Epithelial cell of prostate (primary cell): ENCODE measurements around the gene NUDT10.
A peak's percentile ranks its signal among the peaks of the same experiment; 100 is the strongest.
"Not testable (repeated sequence)": the region's sequence is repeated elsewhere in the genome, so short reads cannot be mapped to it uniquely, and the experiment has no call there.

ENCODE experiments used
- DNase-seq: peaks from one replicate; pipeline ENCODE4 v3.0.0-alpha.2; 2011; ENCODE audit warnings: low read depth, low spot score
- H3K27ac ChIP-seq: fragments of 450-650 bp; 2 replicates; pipeline ENCODE4 v1.5.1; 2017; ENCODE audit warnings: mild to moderate bottlenecking

The NUDT10 gene

GRCh38 chrX:51332188-51332942 lies at the start of gene NUDT10:
Gene NUDT10, plus strand, starts transcription at chrX:51332822. Its CDS starts 144 bp downstream, at chrX:51332966.
- no peak within 1 kb of the TSS for H3K27ac ChIP-seq
- peak; percentile 3 for DNase-seq

DNA sequence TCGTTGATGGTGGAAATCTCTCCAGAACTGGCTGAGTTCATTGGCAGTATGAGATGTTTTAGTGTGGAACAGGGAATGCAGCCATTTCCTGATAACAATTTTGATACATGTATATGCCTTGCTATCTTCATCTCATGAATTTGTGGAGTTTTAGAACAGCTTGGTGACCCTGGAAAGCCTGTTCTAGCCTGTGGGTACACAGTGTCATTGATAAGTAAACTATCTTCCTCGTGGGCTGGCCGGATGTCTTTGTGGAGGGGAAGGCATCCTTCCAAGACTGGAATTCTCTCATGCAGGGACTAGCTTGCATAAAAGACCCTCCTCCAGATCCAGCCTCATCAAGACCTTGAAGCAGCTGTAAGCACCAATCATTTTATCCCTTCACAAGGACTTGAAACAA lies 40.2 kb upstream of the NUDT10 start:
- DNase-seq = no peak
- H3K27ac ChIP-seq = no peak overlapping the region

- no peak for DNase-seq
- no peak overlapping the region for H3K27ac ChIP-seq
Measured at GRCh38 chrX:51296138-51296537, 36.5 kb upstream of the NUDT10 start.

DNA sequence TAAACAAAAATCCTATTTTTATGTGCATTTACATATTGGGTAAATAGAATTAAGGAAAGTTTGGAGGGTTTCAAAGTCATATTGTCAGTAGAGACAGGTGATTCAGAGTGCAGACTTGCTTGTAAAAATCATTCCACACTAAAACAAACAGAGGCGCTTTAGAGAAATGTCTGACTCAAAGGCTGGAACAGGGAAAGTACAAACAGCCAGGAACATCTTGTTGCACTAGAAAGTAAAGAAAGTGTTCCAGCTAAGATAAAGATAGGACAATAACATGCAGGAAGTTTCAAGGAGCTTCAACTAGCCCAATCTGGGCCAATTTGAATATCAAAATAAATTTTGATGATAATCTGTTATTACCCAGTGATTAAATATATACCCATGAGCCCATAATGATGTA lies 16.4 kb upstream of the NUDT10 start:
- no peak overlapping the region for H3K27ac ChIP-seq
- DNase-seq = no peak

- H3K27ac ChIP-seq, DNase-seq: not testable (repeated sequence)
Measured at GRCh38 chrX:51332943-51333785, 542 bp downstream of the NUDT10 start.

DNA sequence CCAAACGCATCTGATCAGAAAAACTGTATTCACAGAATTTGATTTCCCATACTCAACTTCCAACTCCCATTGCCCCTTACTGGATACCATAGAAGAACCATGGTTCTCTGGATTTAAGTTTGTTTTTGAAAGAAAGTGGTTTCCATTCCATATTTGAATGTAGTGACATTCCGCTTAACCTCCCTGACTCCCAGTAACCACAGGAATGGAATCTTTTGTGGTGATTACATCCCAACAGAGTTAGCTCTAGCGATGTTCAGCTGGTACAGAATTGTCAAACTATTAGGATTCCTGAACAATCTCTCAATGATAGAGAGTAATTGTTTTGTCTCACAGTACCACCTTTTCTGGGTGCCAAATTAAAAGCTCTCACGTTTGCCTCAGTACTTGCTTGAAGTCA lies 1.7 kb downstream of the NUDT10 start:
- no peak overlapping the region for H3K27ac ChIP-seq
- no peak for DNase-seq

- H3K27ac ChIP-seq = no peak overlapping the region
- DNase-seq = no peak
Measured at GRCh38 chrX:51336584-51336983, 4.0 kb downstream of the NUDT10 start.

- no peak overlapping the region for H3K27ac ChIP-seq
- DNase-seq = no peak
Measured at GRCh38 chrX:51361251-51361650, 28.6 kb downstream of the NUDT10 start.

DNA sequence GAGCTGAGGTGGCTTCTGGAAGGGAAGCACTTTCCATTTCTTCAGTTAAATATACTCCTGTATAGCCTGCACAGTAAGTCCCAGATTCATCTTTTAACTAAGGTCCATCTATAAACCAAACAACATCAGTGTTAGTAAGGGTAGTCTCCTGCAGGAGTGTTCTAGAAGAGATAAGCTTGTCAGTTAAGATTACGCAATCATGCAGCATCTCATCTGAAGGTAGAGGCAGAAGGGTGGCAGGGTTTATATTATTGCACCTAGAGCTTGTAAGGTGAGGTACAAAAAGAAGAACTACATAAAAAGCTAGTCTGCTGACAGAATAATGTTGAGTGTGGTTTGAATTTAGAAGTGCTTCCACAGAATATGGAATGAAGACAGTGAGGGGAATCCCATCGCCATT lies 44.0 kb downstream of the NUDT10 start:
- H3K27ac ChIP-seq = no peak overlapping the region
- no peak for DNase-seq
